ENCODE results near the gene OR5AS1.

GRCh38 chr11:56027354-56027753 is at the start of gene OR5AS1:
- TF ChIP-seq POLR2AphosphoS5 (IDR thresholded peaks at IDR 0.05) (no peak), CTCF (IDR thresholded peaks at IDR 0.05) (no peak), POLR2A (IDR thresholded peaks at IDR 0.05) (no peak), EP300 (IDR thresholded peaks at IDR 0.05) (no peak)
